NCI-H69 (cell line): ENCODE data around the gene EIF4ENIF1.
"Not testable (repeated sequence)": the region's sequence is repeated elsewhere in the genome, so short reads cannot be mapped to it uniquely, and the experiment has no call there.

ENCODE experiments used
- DNase-seq: peaks from one replicate; lab custom pipeline; 2025; lab: John Stamatoyannopoulos, UW

EIF4ENIF1 gene

GRCh38 chr22:31491218-31491962 is 1.7 kb upstream of the EIF4ENIF1 start:
- DNase-seq = peak; percentile 67

GRCh38 chr22:31490496-31490925 is 869 bp upstream of the EIF4ENIF1 start:
- peak; percentile 69 for DNase-seq

- peak; percentile 67 for DNase-seq
Observed at GRCh38 chr22:31488988-31489617, 539 bp downstream of the EIF4ENIF1 start.

- DNase-seq = no peak
Observed at GRCh38 chr22:31488346-31488883, 1.2 kb downstream of the EIF4ENIF1 start.

GRCh38 chr22:31486951-31487350 is 2.7 kb downstream of the EIF4ENIF1 start:
- DNase-seq = no peak

- DNase-seq = not testable (repeated sequence)
Observed at GRCh38 chr22:31486369-31486768, 3.3 kb downstream of the EIF4ENIF1 start.

- not testable (repeated sequence) for DNase-seq
Observed at GRCh38 chr22:31482470-31482869, 7.2 kb downstream of the EIF4ENIF1 start.

- no peak for DNase-seq
Observed at GRCh38 chr22:31481129-31481528, 8.5 kb downstream of the EIF4ENIF1 start.

GRCh38 chr22:31477329-31477728 is 12.3 kb downstream of the EIF4ENIF1 start:
- DNase-seq = no peak

GRCh38 chr22:31475800-31476199 is 13.8 kb downstream of the EIF4ENIF1 start:
- DNase-seq = no peak

- no peak for DNase-seq
Observed at GRCh38 chr22:31474743-31475142, 14.9 kb downstream of the EIF4ENIF1 start.

GRCh38 chr22:31465307-31465706 is 24.3 kb downstream of the EIF4ENIF1 start:
- DNase-seq = no peak

- no peak for DNase-seq
Observed at GRCh38 chr22:31461699-31462098, 27.9 kb downstream of the EIF4ENIF1 start.

GRCh38 chr22:31451709-31452571 is 37.7 kb downstream of the EIF4ENIF1 start:
- peak; percentile 22 for DNase-seq

GRCh38 chr22:31449506-31449905 is 40.1 kb downstream of the EIF4ENIF1 start:
- no peak for DNase-seq

GRCh38 chr22:31448382-31448781 is 41.3 kb downstream of the EIF4ENIF1 start:
- DNase-seq = no peak

- DNase-seq = no peak
Observed at GRCh38 chr22:31447337-31447736, 42.3 kb downstream of the EIF4ENIF1 start.

GRCh38 chr22:31446767-31447166 is 42.9 kb downstream of the EIF4ENIF1 start:
- DNase-seq = no peak

- no peak for DNase-seq
Observed at GRCh38 chr22:31446208-31446607, 43.4 kb downstream of the EIF4ENIF1 start.

- no peak for DNase-seq
Observed at GRCh38 chr22:31445642-31446041, 44.0 kb downstream of the EIF4ENIF1 start.

- DNase-seq = no peak
Observed at GRCh38 chr22:31443516-31443915, 46.1 kb downstream of the EIF4ENIF1 start.

GRCh38 chr22:31442768-31443489 is 46.7 kb downstream of the EIF4ENIF1 start:
- DNase-seq = no peak
